Measurements from ENCODE around the gene KRTAP10-4. TPM values are rescaled to one million over a fixed set of nuclear protein-coding genes. Genes with fewer than 3 reads are reported as not detected.
"Not testable (repeated sequence)": the region's sequence is repeated elsewhere in the genome, so short reads cannot be mapped to it uniquely, and the experiment has no call there.

Gene KRTAP10-4, protein sequence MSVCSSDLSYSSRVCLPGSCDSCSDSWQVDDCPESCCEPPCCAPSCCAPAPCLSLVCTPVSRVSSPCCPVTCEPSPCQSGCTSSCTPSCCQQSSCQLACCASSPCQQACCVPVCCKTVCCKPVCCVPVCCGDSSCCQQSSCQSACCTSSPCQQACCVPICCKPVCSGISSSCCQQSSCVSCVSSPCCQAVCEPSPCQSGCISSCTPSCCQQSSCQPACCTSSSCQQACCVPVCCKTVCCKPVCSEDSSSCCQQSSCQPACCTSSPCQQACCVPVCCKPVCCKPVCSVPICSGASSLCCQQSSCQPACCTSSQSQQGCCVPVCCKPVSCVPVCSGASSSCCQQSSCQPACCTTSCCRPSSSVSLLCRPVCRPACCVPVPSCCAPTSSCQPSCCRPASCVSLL
- total RNA-seq (2014; rRNA removed; shearing (Covaris generic)), result not detected in 2 replicates
- polyA plus RNA-seq (2016; fragmentation: Nextera tagmentation; extraction: Ambion mirVana), result not detected in 2 replicates

DNA sequence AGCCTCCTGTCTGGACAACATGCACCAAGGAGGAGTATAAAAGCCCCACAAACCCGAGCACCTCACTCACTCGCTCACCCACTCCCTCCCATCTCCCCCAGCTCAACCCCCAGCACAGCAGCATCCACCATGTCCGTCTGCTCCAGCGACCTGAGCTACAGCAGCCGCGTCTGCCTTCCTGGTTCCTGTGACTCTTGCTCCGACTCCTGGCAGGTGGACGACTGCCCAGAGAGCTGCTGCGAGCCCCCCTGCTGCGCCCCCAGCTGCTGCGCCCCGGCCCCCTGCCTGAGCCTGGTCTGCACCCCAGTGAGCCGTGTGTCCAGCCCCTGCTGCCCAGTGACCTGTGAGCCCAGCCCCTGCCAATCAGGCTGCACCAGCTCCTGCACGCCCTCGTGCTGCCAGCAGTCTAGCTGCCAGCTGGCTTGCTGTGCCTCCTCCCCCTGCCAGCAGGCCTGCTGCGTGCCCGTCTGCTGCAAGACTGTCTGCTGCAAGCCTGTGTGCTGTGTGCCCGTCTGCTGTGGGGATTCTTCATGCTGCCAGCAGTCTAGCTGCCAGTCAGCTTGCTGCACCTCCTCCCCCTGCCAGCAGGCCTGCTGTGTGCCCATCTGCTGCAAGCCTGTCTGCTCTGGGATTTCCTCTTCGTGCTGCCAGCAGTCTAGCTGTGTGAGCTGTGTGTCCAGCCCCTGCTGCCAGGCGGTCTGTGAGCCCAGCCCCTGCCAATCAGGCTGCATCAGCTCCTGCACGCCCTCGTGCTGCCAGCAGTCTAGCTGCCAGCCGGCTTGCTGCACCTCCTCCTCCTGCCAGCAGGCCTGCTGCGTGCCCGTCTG lies at the start of gene KRTAP10-4:
TSS of gene KRTAP10-4 (plus strand) at position 100 of the 827 bp plus-strand sequence. CDS start at position 130, 30 bp downstream.
- in situ Hi-C loops (cut with MboI), result not testable (repeated sequence)

DNA sequence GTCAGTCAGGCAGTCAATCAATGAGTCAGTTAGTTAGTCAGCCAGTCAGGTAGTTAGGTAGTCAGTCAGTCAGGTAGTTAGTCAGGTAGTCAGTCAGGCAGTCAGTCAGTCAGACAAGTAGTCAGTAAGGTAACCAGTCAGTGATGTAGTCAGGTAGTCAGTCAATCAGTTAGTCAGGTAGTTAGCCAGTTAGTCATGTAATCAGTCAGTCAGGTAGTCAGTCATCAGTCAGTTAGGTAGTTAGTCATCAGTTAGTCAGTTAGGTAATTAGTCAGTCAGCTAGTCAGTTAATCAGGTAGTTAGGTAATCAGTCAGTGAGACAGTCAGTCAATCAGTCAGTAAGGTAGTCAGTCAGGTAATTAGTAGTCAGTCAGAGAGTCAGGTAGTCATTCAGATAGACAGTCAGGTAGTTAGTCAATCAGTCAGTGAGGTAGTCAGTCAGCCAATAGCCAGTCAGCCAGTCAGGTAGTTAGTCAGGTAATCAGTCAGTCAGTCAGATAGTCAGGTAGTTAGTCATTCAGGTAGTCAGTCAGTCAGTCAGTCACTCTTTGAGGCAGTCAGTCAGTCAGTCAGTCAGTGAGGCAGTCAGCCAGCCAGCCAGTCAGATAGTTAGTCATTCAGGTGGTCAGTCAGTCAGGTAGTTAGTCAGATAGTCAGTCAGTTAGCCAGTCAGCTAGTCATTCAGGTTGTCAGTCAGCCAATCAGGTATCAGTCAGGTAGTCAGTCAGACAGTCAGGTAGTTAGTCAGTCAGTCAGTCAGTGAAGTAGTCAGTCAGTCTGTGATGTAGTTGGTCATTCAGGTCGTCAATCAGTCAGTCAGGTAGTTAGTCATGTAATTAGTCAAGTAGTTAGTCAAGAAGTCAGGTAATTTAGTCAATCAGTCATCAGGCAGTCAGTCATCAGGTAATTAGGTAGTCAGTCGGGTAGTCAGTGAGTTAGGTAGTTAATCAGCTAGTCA lies 48.8 kb upstream of the KRTAP10-4 start:
- no peaks in the 10 kb centered on the region for H3K36me3 ChIP-seq (ENCODE audit: low read depth)
- DNase-seq, result no peak
- H3K9me3 ChIP-seq (ENCODE audit: low read depth), result no peaks in the 10 kb centered on the region
- no peak overlapping the region for H2AFZ ChIP-seq
- no peak overlapping the region for H3K9ac ChIP-seq
- no peaks in the 10 kb centered on the region for H3K9me2 ChIP-seq (ENCODE audit: insufficient read depth)
- TF ChIP-seq EZH2phosphoT487 (IDR thresholded peaks at IDR 0.05; ENCODE audit: insufficient read depth, low read depth), result no peak
- TF ChIP-seq EZH2 (IDR thresholded peaks at IDR 0.05; ENCODE audit: insufficient read depth, poor library complexity, severe bottlenecking), result no peak
- no peak overlapping the region for H3K4me3 ChIP-seq
- H3F3A ChIP-seq (ENCODE audit: insufficient read depth), result no peaks in the 10 kb centered on the region
- no peak overlapping the region for H3K4me2 ChIP-seq (ENCODE audit: unreplicated experiment)
- H4K20me1 ChIP-seq (ENCODE audit: insufficient read depth), result no peaks in the 10 kb centered on the region
- H3K79me2 ChIP-seq (ENCODE audit: insufficient read depth), result no peaks in the 10 kb centered on the region
- H3K4me1 ChIP-seq (ENCODE audit: insufficient read depth), result no peaks in the 10 kb centered on the region
- no peaks in the 10 kb centered on the region for H3K27me3 ChIP-seq (replicated peaks; ENCODE audit: insufficient read depth)
- 45 to 49% methylated on average over 2 of the region's 2 CpGs for WGBS, 2 experiments (ENCODE audit: low coverage in 1 of 2, low lambda C conversion rate in 2 of 2, missing lambda C conversion rate in 2 of 2)
- no peak overlapping the region for H3K27ac ChIP-seq
- in situ Hi-C loops (cut with MboI), result loop anchor here (25.0 kb wide), 1 partner anchor 413 kb away; the partner anchor contains the start of gene SLX9

More for the DNA sequence above, at the start of gene KRTAP10-4:
- H3K79me2 ChIP-seq (ENCODE audit: insufficient read depth); H3K27ac ChIP-seq; DNase-seq; H3K4me2 ChIP-seq (ENCODE audit: unreplicated experiment); H3K9me3 ChIP-seq (ENCODE audit: low read depth); H3K36me3 ChIP-seq (ENCODE audit: low read depth); H3K9ac ChIP-seq; H3K9me2 ChIP-seq (ENCODE audit: insufficient read depth); H3K4me1 ChIP-seq (ENCODE audit: insufficient read depth); H4K20me1 ChIP-seq (ENCODE audit: insufficient read depth); H3F3A ChIP-seq (ENCODE audit: insufficient read depth); H3K27me3 ChIP-seq (replicated peaks; ENCODE audit: insufficient read depth); H3K4me3 ChIP-seq; H2AFZ ChIP-seq: not testable (repeated sequence)
- WGBS, 2 experiments (ENCODE audit: low coverage in 1 of 2, low lambda C conversion rate in 2 of 2, missing lambda C conversion rate in 2 of 2), result 11 to 13% methylated on average over 19 of the region's 25 CpGs

DNA sequence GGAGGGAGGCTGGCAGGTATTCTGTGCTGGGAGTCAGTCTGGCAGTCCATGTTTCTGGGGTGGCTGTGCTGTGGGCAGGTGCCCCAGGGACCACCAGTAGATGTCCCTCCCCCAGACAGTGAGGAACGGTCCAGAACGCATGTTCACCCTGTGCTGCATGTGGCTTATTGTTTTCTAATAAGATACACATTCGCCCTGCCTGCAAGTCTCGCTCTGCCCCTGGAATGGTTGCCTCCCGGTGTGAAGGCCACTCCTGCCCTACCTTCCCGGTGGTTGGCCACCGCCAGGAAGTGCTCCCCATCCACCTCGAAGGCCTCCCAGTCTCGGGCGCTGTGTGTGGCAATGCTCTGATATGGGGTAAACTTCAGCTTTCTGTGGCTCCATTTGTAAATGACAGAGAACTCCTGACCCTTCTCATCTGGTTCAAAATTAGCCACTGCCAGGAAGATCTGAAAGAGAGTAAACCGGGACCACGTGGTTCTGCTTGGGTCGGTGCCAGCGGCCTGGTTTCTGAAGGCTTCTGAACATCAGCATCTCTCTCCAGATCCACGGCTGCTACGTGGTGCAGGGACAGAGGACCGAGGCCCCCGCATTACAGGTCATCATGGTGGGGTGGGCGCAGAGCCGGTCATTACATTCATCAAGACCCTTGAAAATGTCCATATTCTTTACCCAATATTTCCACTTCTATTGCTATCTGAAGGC lies 48.0 kb upstream of the KRTAP10-4 start:
- H2AFZ ChIP-seq, result no peak overlapping the region
- no peaks in the 10 kb centered on the region for H3K36me3 ChIP-seq (ENCODE audit: low read depth)
- H3K9me2 ChIP-seq (ENCODE audit: insufficient read depth), result no peaks in the 10 kb centered on the region
- no peaks in the 10 kb centered on the region for H3F3A ChIP-seq (ENCODE audit: insufficient read depth)
- no peaks in the 10 kb centered on the region for H4K20me1 ChIP-seq (ENCODE audit: insufficient read depth)
- H3K79me2 ChIP-seq (ENCODE audit: insufficient read depth), result no peaks in the 10 kb centered on the region
- in situ Hi-C loops (cut with MboI), result no loop called here
- DNase-seq, result no peak
- no peaks in the 10 kb centered on the region for H3K9me3 ChIP-seq (ENCODE audit: low read depth)
- H3K4me3 ChIP-seq, result no peak overlapping the region
- no peaks in the 10 kb centered on the region for H3K4me1 ChIP-seq (ENCODE audit: insufficient read depth)
- H3K9ac ChIP-seq, result no peak overlapping the region
- WGBS, 2 experiments (ENCODE audit: low coverage in 1 of 2, low lambda C conversion rate in 2 of 2, missing lambda C conversion rate in 2 of 2), result 57 to 60% methylated on average over 19 to 20 of the region's 20 CpGs
- no peak overlapping the region for H3K4me2 ChIP-seq (ENCODE audit: unreplicated experiment)
- H3K27ac ChIP-seq, result no peak overlapping the region
- TF ChIP-seq EZH2 (IDR thresholded peaks at IDR 0.05; ENCODE audit: insufficient read depth, poor library complexity, severe bottlenecking) (no peak), EZH2phosphoT487 (IDR thresholded peaks at IDR 0.05; ENCODE audit: insufficient read depth, low read depth) (no peak)
- no peaks in the 10 kb centered on the region for H3K27me3 ChIP-seq (replicated peaks; ENCODE audit: insufficient read depth)

Data from GM23248 (cell line).